ENCODE data around the gene LINC00305.
A peak's percentile ranks its signal among the peaks of the same experiment; 100 is the strongest.

The LINC00305 gene

GRCh38 chr18:64148988-64149387 is at the start of gene LINC00305:
Gene LINC00305 (minus strand): TSS chr18:64149088.
- DNase-seq = no peak

GRCh38 chr18:64191069-64191468 is 42.2 kb upstream of the LINC00305 start:
- DNase-seq = peak; percentile 4

- DNase-seq = no peak
These were observed 37.1 kb upstream of the LINC00305 start for GRCh38 chr18:64185987-64186386.

- no peak for DNase-seq
These were observed 34.8 kb upstream of the LINC00305 start for GRCh38 chr18:64183665-64184064.

GRCh38 chr18:64180617-64181016 is 31.7 kb upstream of the LINC00305 start:
- no peak for DNase-seq

- no peak for DNase-seq
These were observed 31.3 kb upstream of the LINC00305 start for GRCh38 chr18:64180171-64180570.

GRCh38 chr18:64179556-64180080 is 30.7 kb upstream of the LINC00305 start:
- no peak for DNase-seq

GRCh38 chr18:64178860-64179259 is 30.0 kb upstream of the LINC00305 start:
- no peak for DNase-seq

GRCh38 chr18:64175432-64175831 is 26.5 kb upstream of the LINC00305 start:
- DNase-seq = no peak

GRCh38 chr18:64171576-64171975 is 22.7 kb upstream of the LINC00305 start:
- DNase-seq = no peak

- DNase-seq = no peak
These were observed 18.6 kb upstream of the LINC00305 start for GRCh38 chr18:64167408-64167925.

- DNase-seq = no peak
These were observed 17.0 kb upstream of the LINC00305 start for GRCh38 chr18:64165906-64166305.

GRCh38 chr18:64164883-64165282 is 16.0 kb upstream of the LINC00305 start:
- no peak for DNase-seq

- no peak for DNase-seq
These were observed 1.1 kb upstream of the LINC00305 start for GRCh38 chr18:64149916-64150438.

GRCh38 chr18:64142904-64143303 is 6.0 kb downstream of the LINC00305 start:
- DNase-seq = no peak

- DNase-seq = no peak
These were observed 11.0 kb downstream of the LINC00305 start for GRCh38 chr18:64137914-64138313.

- DNase-seq = no peak
These were observed 14.7 kb downstream of the LINC00305 start for GRCh38 chr18:64134044-64134747.

- no peak for DNase-seq
These were observed 16.0 kb downstream of the LINC00305 start for GRCh38 chr18:64132871-64133270.

- no peak for DNase-seq
These were observed 17.6 kb downstream of the LINC00305 start for GRCh38 chr18:64131314-64131713.

- no peak for DNase-seq
These were observed 21.7 kb downstream of the LINC00305 start for GRCh38 chr18:64127172-64127571.

- DNase-seq = peak; percentile 46
These were observed 29.0 kb downstream of the LINC00305 start for GRCh38 chr18:64119916-64120315.

- no peak for DNase-seq
These were observed 30.5 kb downstream of the LINC00305 start for GRCh38 chr18:64118406-64118805.

- DNase-seq = no peak
These were observed 32.2 kb downstream of the LINC00305 start for GRCh38 chr18:64116571-64117175.

GRCh38 chr18:64115881-64116280 is 33.0 kb downstream of the LINC00305 start:
- no peak for DNase-seq
